T-helper 2 cell (primary cell): ENCODE measurements around the gene PTCRA.
A peak's percentile ranks its signal among the peaks of the same experiment; 100 is the strongest.
"Not testable (repeated sequence)": the region's sequence is repeated elsewhere in the genome, so short reads cannot be mapped to it uniquely, and the experiment has no call there.

Experiments used
- DNase-seq, 5 experiments: peaks; one replicate each; pipeline versions ENCODE4 v3.0.0 to v3.0.0-alpha.2; 2012 to 2022
- total RNA-seq, 2 donors: gene quantifications; one replicate each; lab custom pipeline; 2026; lab: John Stamatoyannopoulos, UW

PTCRA gene
- 0 reads per million in 2 donors for total RNA-seq

GRCh38 chr6:42915732-42916131, at the start of gene PTCRA:
TSS of gene PTCRA (plus strand) at chr6:42916053. CDS start at chr6:42916070, 17 bp downstream.
- DNase-seq = no peak

DNA sequence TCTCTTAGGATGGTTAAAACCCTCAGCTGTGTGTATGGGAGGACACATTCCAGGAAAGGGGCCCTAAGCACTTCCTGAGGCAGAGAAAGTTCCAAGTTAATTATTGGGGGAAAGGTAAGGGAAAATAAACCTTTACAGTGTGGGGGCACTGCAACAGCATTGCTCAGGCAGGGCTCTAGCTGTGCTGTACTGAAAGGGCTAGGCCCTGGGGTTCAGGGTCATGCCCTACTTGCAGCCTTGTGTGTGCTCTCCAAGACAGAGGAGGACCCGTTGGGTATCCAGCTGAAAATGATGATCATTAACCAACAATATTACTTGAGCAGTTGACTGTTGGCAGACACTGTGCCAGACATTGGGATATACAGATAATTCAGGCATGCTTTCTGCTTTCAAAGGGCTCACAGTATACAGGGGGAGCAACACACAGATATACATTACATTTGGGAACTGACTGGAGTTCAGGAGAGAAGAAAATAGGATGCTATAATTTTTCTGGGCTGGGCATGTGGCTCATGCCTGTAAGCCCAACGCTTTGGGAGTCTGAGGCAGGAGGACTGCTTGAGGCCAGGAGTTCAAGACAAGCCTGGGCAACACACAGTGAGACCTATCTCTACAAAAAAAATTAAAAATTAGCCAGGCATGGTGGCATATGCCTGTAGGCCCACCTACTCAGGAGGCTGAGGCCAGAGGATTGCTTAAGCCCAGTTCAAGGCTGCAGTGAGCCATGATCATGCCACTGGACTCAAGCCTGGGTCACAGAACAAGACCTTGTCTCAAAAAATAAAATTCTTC, 45.5 kb upstream of the PTCRA start:
- no peak for DNase-seq

DNA sequence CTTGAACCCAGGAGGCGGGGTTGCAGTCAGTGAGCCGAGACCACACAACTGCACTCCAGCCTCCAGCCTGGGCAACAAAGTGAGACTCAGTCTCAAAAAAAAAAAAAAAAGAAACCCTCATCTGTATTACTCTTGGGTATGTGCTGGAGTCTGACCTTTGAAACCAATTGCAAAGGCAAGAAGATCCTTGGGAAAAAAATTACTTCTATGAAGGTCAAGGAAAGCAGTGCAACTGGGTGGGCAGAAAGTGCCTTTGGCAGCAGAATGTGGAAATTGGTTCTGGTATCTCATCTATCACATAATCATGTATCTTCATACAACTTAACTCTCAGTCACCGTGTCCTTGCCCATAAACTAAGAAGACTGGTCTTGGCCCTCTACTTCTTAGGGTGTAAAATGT, 44.1 kb upstream of the PTCRA start:
- DNase-seq = no peak

- DNase-seq = no peak
These were observed 42.5 kb upstream of the PTCRA start for GRCh38 chr6:42873313-42873712.

GRCh38 chr6:42877695-42878094, 38.2 kb upstream of the PTCRA start:
- DNase-seq = no peak

- DNase-seq = peak; percentile 51 to 93 (median 75)
These were observed 36.2 kb upstream of the PTCRA start, which contains the start of gene RPL7L1 for GRCh38 chr6:42879372-42880239. TSS of gene RPL7L1 (plus strand) at chr6:42879616. CDS start at chr6:42879911, 295 bp downstream.

GRCh38 chr6:42880240-42880817, 35.5 kb upstream of the PTCRA start:
- not testable (repeated sequence) for DNase-seq

- peak in 1 of 5 experiments; percentile 35 for DNase-seq
These were observed 35.0 kb upstream of the PTCRA start for GRCh38 chr6:42880871-42881270.

DNA sequence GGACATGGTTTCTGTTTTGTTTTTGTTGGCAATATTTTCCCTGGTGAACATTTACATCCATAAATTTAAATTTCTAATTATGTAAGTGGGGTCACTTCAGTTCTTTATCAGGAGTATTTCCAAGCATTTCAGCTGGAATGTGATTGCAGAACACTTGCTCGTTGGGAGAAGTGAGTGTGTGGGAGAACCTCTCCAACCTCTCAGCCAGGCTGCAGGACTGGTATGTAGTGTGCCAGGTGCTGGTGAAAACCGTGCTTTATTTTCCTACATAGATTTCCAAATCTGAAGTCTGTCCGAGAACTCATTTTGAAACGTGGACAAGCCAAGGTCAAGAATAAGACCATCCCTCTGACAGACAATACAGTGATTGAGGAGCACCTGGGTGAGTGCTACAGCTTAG, 30.2 kb upstream of the PTCRA start:
- DNase-seq = no peak

DNA sequence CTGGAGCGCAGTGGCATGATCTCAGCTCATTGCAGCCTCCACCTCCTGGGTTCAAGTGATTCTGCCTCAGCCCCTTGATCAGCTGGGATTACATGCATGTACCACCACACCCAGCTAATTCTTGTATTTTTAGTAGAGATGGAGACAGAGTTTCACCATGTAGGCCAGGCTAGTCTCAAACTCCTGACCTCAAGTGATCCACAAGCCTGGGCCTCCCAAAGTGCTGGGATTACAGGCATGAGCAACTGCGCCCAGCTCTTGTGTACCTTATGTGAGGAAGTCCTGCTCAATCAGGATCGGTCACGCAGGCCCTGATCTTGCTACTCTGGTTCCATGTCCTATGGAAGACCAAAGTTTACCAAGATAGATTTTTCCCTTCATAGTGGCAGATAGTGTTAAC, 27.7 kb upstream of the PTCRA start:
- not testable (repeated sequence) for DNase-seq

DNA sequence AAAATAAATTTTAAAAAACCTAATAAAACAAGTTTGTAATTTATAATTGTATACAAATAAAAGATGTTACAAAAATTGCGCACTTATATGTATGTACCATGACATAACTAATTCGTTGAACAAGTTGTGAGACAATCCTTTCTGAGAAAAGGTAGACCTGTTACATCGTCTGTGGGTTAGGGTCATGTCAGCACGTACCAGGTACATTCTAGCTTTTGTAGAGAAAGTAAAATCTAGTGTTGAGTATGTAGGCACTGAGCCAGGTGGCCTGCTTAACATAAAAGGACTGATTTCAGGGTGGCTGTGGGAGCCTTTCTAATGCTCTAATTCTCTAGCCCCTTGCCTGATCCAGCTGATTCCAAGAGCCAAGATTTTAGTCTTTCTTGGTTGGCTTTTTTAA, 26.0 kb upstream of the PTCRA start:
- DNase-seq = peak in 1 of 5 experiments; percentile 21

DNA sequence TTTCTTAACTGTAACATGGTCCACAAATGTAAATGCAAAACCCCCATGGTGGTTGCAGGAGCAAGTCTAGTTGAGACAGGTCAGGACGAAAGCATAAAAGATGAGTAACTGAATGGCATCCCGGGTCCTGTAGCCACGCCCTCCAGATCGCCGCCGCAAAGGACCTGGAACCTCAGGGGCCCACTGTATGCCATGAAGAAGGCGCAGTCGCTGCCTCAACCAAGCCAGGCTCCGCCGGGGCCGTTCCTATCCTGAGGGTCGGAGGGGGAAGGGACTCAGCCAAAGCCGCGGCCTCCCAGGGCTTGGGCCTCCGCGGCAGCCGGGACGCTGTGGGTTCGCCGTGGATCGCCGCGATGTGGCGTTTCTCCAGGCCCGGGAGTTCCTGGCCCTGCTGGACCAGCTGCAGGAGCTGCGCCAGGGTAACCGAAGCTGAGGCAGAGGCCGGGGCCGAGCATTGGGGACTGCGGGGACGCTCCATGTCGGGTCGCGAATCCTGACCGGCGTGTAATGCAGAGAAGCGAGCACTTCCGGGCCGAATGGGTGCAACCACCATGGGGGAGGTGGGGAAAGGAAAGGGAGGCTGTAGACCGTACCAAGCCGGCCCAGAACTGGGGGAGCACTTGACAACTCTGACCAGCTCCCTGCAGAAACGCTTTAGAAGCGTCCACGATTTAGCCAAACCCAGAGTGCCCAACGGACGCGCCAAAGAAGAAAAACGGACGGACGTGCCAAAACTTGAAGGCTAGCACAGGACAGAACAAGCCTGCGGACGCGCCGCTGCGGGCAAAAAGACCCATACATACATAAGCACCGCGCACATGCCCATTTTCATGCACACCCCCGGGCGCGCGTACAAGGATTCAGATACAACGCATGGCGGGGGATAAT, 25.3 kb upstream of the PTCRA start:
- DNase-seq = peak; percentile 59 to 96 (median 83)

DNA sequence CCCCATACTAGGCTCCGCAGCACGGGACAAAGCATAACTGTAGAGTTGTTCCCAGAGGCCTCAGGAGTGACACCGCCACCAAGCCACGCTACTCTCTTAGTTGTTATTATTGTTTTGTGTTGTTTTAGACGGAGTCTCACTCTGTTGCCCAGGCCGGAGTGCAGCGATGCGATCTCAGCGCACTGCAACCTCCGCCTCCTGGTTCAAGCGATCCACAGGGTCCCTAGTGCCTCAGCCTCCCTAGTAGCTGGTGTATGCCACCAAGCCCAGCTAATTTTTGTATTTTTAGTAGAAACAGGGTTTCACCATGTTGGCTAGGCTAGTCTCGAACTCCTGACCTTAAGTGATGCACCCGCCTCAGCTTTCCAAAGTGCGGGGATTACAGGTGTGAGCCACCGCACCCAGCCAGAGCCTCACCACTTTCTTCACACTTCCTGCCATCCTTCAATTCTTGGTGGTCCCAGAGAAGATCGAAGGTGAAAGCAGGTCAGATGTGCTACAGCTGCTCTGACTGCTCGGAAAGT, 24.6 kb upstream of the PTCRA start:
- DNase-seq = no peak

DNA sequence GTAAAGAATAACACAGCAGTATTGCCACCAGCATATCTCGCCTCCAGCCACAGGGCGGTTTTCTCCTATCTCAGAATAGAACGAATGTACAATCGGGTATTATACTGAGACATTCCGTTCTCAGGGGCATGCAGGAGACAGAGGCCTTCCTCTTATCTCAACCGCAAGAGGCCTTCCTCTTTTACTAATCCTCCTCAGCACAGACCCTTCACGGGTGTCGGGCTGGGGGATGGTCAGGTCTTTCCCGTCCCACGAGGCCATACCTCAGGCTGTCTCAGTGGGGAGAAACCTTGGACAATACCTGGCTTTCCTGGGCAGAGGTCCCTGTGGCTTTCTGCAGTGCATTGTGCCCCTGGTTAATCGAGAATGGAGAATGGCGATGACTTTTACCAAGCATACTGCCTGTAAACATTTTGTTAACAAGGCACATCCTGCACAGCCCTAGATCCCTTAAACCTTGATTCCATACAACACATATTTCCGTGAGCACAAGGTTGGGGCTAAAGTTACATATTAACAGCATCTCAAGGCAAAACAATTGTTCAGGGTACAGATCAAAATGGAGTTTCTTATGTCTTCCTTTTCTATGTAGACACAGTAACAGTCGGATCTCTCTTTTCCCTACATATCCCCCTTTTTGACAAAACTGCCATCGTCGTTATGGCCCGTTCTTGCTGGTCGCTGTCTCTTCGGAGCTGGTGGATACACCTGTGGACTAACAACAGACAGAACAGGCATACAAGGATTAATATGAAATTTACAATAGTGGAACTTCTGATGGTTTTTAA, 21.6 kb upstream of the PTCRA start:
- not testable (repeated sequence) for DNase-seq

DNA sequence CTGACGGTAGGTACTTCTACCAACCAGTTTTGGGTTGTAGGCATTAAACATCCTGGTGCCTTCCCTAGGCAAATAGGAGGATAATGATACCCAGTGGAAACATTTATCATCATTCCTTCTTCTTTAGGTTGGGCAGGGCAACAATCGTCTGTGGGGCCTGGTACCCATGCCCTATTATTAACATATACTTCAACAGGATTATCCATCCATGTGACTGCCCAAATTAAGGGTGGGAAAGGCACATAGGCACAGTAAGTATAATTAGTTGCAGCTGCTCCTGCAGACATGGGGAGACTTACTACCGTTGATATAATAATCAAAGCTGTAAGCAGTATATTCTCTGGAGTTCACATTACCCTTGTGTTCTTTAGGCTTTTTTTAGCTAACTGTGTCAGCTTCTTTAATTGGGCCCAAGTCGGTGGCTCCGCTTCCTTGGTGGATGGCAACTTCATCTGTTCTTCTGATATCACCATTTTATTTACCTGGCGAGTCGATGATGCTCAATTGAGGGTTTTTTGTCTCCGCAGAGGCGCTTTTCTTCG, 19.6 kb upstream of the PTCRA start:
- DNase-seq = no peak

- peak in 4 of 5 experiments; percentile 47 to 65 (median 51) for DNase-seq
These were observed 16.9 kb upstream of the PTCRA start for GRCh38 chr6:42898891-42899361.

- DNase-seq = no peak
These were observed 16.0 kb upstream of the PTCRA start for GRCh38 chr6:42899871-42900270.

DNA sequence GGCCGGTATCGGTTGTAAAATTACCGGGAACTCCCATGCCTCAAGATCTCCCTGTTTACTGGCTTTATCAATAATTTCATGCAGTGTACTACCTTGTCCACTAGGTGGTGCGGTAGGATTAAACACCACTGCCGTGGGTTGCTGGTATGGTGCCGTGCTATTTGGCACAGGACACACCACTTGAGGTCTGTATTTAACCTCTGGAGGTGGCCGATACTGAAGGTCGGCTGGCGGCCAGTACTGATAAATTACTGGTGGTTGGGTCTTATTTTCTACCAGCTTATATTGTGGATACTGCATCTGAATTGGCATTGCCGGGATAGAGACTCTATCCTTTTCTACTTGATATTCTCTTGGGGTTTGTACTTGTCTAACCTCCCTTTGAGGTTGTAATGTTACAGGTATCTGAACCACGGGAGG, 14.3 kb upstream of the PTCRA start:
- DNase-seq = peak in 4 of 5 experiments; percentile 27 to 76 (median 53)

GRCh38 chr6:42902429-42903263, 13.2 kb upstream of the PTCRA start:
- DNase-seq = not testable (repeated sequence)
